B cell (primary cell): Measurements from ENCODE around the gene ZC3H7B. TPM values are rescaled to one million over a fixed set of nuclear protein-coding genes. Genes with fewer than 3 reads are reported as not detected.

ENCODE experiments used
- ATAC-seq: fragments of 200-7000 bp; cut with Tn5 transposase; one replicate; pipeline ENCODE4 v1.10.0; 2021; ENCODE audit warnings: low read depth, mild to moderate bottlenecking, moderate number of reproducible peaks, moderate library complexity
- CTCF ChIA-PET: fragments of 350-600 bp; sonication (Branson Sonifier 250); formaldehyde crosslinking; loops from one replicate; lab custom pipeline; 2021; ENCODE audit warnings: antibody characterized with exemption, inconsistent platforms; lab: Charles Lee
- POLR2A ChIA-PET: fragments of 350-600 bp; sonication (Branson Sonifier 250); formaldehyde crosslinking; loops from one replicate; lab custom pipeline; 2021; ENCODE audit warnings: antibody characterized with exemption; lab: Charles Lee
- DNase-seq: peaks from one replicate; pipeline ENCODE4 v3.0.0; 2013
- H2AFZ ChIP-seq: 2 replicates; pipeline ENCODE4 v1.6.1; 2012; ENCODE audit warnings: mild to moderate bottlenecking, low read depth, low read length; ENCODE audit not compliant: insufficient read depth, poor library complexity, severe bottlenecking
- H3K27ac ChIP-seq, 2 donors: 1 replicate in 1 of 2; 2 replicates in 1 of 2; pipeline ENCODE4 v1.5.1; 2012 to 2013; ENCODE audit warnings: low read length in 2 of 2, mild to moderate bottlenecking in 2 of 2, moderate library complexity in 1 of 2
- H3K27me3 ChIP-seq, 4 experiments: fragments of 200-600 bp in 1 of 4; sonication (generic) in 1 of 4; replicated peaks in 1 of 4; 1 replicate in 2 of 4; 2 replicates in 2 of 4; pipeline versions ENCODE4 v1.6.1 to v1.7.0; 2013 to 2016; ENCODE audit warnings: low read length in 3 of 4, mild to moderate bottlenecking in 2 of 4, mixed read lengths in 1 of 4, moderate library complexity in 1 of 4; ENCODE audit not compliant: insufficient read depth in 4 of 4, control insufficient read depth in 3 of 4; ENCODE audit errors: control extremely low read depth in 1 of 4
- H3K36me3 ChIP-seq, 2 experiments: replicated peaks in 1 of 2; 1 replicate in 1 of 2; 2 replicates in 1 of 2; pipeline versions ENCODE4 v1.6.1 to v1.7.1; 2013; ENCODE audit warnings: low read length in 1 of 2; ENCODE audit not compliant: insufficient read depth in 2 of 2, control insufficient read depth in 1 of 2; ENCODE audit errors: control extremely low read depth in 1 of 2, extremely low read depth in 1 of 2
- H3K4me1 ChIP-seq, 2 donors: fragments of 200-600 bp in 1 of 2; sonication (generic) in 1 of 2; 1 replicate in 1 of 2; 2 replicates in 1 of 2; pipeline versions ENCODE4 v1.5.1 to v1.6.1; 2013 to 2017; ENCODE audit warnings: low read length in 2 of 2; ENCODE audit not compliant: control insufficient read depth in 2 of 2, insufficient read depth in 2 of 2
- H3K4me2 ChIP-seq: replicated peaks from 2 replicates; pipeline ENCODE3; 2012; ENCODE audit warnings: mild to moderate bottlenecking, low read depth, low read length; ENCODE audit not compliant: poor library complexity, severe bottlenecking
- H3K4me3 ChIP-seq, 5 experiments: fragments of 200-600 bp in 1 of 5; sonication (generic) in 1 of 5; 1 replicate in 3 of 5; 2 replicates in 2 of 5; pipeline versions ENCODE4 v1.5.1 to v1.7.0; 2011 to 2016; ENCODE audit warnings: low read length in 4 of 5, mild to moderate bottlenecking in 4 of 5, low read depth in 2 of 5, control low read depth in 1 of 5, moderate library complexity in 1 of 5; ENCODE audit not compliant: insufficient read depth in 1 of 5; ENCODE audit errors: control extremely low read depth in 1 of 5, extremely low read depth in 1 of 5
- H3K79me2 ChIP-seq: fragments of 200-600 bp; sonication (generic); one replicate; pipeline ENCODE4 v1.6.0; 2016; ENCODE audit warnings: low read length; ENCODE audit not compliant: control insufficient read depth, insufficient read depth
- H3K9ac ChIP-seq: fragments of 200-600 bp; sonication (generic); 2 replicates; pipeline ENCODE4 v1.6.1; 2017; ENCODE audit warnings: mild to moderate bottlenecking, low read length, moderate library complexity
- H3K9me3 ChIP-seq, 3 donors: one replicate each; pipeline versions ENCODE4 v1.6.1 to v1.7.1; 2013; ENCODE audit warnings: low read length in 2 of 3; ENCODE audit not compliant: control insufficient read depth in 2 of 3, insufficient read depth in 1 of 3; ENCODE audit errors: control extremely low read depth in 1 of 3
- H4K20me1 ChIP-seq: 2 replicates; pipeline ENCODE4 v1.6.0; 2012; ENCODE audit warnings: mild to moderate bottlenecking, low read length; ENCODE audit not compliant: insufficient read depth, control insufficient read depth, poor library complexity, severe bottlenecking
- H3K27ac Mint-ChIP-seq: one replicate; pipeline ENCODE4 v1.8.0; 2021; ENCODE audit warnings: mixed read lengths
- H3K27me3 Mint-ChIP-seq: one replicate; pipeline ENCODE4 v1.8.0; 2021; ENCODE audit warnings: mixed read lengths
- H3K4me1 Mint-ChIP-seq: one replicate; pipeline ENCODE4 v1.8.0; 2021; ENCODE audit warnings: mixed read lengths
- H3K4me3 Mint-ChIP-seq: one replicate; pipeline ENCODE4 v1.8.0; 2021; ENCODE audit warnings: mixed read lengths
- H3K9me3 Mint-ChIP-seq: one replicate; pipeline ENCODE4 v1.8.0; 2022; ENCODE audit warnings: mixed read lengths; ENCODE audit not compliant: insufficient read depth
- EZH2 ChIP-seq: IDR thresholded peaks from 2 replicates; pipeline ENCODE4 v1.6.1; 2012; ENCODE audit warnings: borderline replicate concordance, low read depth, mild to moderate bottlenecking, moderate library complexity, low read length; ENCODE audit not compliant: insufficient read depth, poor library complexity, severe bottlenecking
- WGBS: methylation state at CpG from one replicate; pipeline ENCODE4 v1.1.5; 2013; ENCODE audit warnings: missing lambda C conversion rate; ENCODE audit not compliant: insufficient coverage; 5-methylcytosine and 5-hydroxymethylcytosine counted together
- intact Hi-C: fragments of 100-400 bp; cut with micrococcal nuclease; formaldehyde crosslinking; loops from one replicate; pipeline ENCODE4 v1.10.0; 2022
- polyA plus RNA-seq: library from polyadenylated mRNA; depleted of rRNA; stranded (reverse); fragments of >200 nt; gene quantifications from 2 replicates; pipeline ENCODE4 v1.2.3, GENCODE V29; 2012
- total RNA-seq, 2 donors: library from RNA; stranded (reverse); fragments of 120-200 nt in 1 of 2; gene quantifications; 1 replicate in 1 of 2; 2 replicates in 1 of 2; pipeline versions ENCODE4 v1.2.3 to v1.2.4, GENCODE V29; 2013 to 2022
- TF ChIP-seq, protein P1 (sequence below): fragments of 200-600 bp; IDR thresholded peaks from one replicate; pipeline ENCODE4 v1.8.0; 2022; ENCODE audit warnings: antibody characterized with exemption, mild to moderate bottlenecking

ZC3H7B gene
- total and polyA plus RNA-seq, 2 donors (not counting 1 experiment from before 2014, with no cell fraction given): 29.8 to 41.9 TPM

DNA sequence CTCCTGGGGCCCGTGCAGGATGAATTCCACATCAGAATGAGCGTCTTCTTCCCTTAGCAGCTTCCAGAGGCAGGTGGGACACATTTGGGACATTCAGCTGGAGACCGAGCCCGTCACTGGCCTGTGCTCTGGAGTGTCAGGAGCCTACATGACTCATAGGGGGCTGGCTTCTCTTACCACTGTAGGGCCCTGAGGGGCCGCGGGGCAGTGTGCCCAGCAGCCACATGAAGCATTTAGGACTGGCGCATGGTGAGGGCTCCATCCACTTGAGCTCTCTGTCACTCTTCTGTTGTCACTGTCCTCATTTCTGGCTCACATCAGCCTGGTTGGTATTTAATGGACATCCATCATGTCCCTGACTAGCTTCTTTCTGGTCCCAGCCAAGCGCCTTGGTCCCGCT lies 42.4 kb downstream of the ZC3H7B start:
- H3K27ac Mint-ChIP-seq: no peak overlapping the region
- Histone ChIP-seq H3K27me3 (no peaks in the 10 kb centered on the region), H3K4me2 (no peak overlapping the region), H3K4me3 (no peak overlapping the region), H3K36me3 (peaks cover 0 to 74% of the 10 kb centered on the region in 2 experiments), H3K79me2 (no peaks in the 10 kb centered on the region), H3K9me3 (no peaks in the 10 kb centered on the region), H3K9ac (no peak overlapping the region), H3K27ac (no peak overlapping the region), H3K4me1 (no peaks in the 10 kb centered on the region), H4K20me1 (no peaks in the 10 kb centered on the region), H2AFZ (no peak overlapping the region)
- intact Hi-C loops: no loop called here
- ChIA-PET CTCF (no interaction called here), POLR2A (no interaction called here)
- TF ChIP-seq EZH2: no peak
- TF ChIP-seq, protein P1, sequence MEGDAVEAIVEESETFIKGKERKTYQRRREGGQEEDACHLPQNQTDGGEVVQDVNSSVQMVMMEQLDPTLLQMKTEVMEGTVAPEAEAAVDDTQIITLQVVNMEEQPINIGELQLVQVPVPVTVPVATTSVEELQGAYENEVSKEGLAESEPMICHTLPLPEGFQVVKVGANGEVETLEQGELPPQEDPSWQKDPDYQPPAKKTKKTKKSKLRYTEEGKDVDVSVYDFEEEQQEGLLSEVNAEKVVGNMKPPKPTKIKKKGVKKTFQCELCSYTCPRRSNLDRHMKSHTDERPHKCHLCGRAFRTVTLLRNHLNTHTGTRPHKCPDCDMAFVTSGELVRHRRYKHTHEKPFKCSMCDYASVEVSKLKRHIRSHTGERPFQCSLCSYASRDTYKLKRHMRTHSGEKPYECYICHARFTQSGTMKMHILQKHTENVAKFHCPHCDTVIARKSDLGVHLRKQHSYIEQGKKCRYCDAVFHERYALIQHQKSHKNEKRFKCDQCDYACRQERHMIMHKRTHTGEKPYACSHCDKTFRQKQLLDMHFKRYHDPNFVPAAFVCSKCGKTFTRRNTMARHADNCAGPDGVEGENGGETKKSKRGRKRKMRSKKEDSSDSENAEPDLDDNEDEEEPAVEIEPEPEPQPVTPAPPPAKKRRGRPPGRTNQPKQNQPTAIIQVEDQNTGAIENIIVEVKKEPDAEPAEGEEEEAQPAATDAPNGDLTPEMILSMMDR: no peak
- no peaks in the 10 kb centered on the region for H3K4me1 Mint-ChIP-seq
- H3K9me3 Mint-ChIP-seq: no peaks in the 10 kb centered on the region
- DNase-seq (no peak), ATAC-seq (no peak)
- no peaks in the 10 kb centered on the region for H3K27me3 Mint-ChIP-seq
- H3K4me3 Mint-ChIP-seq: no peak overlapping the region
- 97% methylated on average over 9 of the region's 9 CpGs for whole genome bisulfite sequencing

DNA sequence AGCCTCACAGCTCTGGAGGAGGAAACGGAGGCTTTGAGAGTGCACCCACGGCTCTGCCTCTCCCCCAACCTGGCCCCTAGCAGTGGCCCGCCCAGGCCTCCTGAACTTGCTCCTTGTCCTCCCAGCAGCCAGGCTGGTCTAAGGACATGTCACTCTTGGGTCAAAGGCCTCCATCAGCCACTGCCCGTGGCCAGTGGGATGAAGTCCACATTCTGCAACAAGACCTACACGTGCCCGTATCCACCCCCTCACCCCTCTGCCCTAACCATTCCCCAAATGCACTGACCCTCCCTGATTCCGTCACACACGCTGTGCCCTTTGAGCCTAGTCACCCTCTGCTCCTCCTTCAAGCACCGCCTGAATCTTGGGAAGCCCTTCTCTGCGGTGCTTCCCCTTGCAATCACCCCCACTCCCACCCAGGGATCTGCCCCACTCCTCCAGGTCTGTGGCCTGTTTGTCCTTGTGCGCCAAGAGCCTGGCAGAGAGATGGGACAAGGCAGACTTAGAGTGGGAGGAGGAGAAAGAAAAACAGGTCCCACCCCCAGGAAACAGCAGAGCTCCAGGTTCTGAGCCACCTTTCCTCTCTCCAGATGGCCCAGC lies 43.0 kb downstream of the ZC3H7B start:
- Histone ChIP-seq H3K79me2 (no peaks in the 10 kb centered on the region), H3K27ac (no peak overlapping the region), H2AFZ (no peak overlapping the region), H3K36me3 (peaks cover 0 to 74% of the 10 kb centered on the region in 2 experiments), H3K4me1 (no peaks in the 10 kb centered on the region), H4K20me1 (no peaks in the 10 kb centered on the region), H3K4me2 (no peak overlapping the region), H3K27me3 (no peaks in the 10 kb centered on the region), H3K9ac (no peak overlapping the region), H3K9me3 (no peaks in the 10 kb centered on the region), H3K4me3 (no peak overlapping the region)
- H3K9me3 Mint-ChIP-seq: no peaks in the 10 kb centered on the region
- DNase-seq (no peak), ATAC-seq (no peak)
- no peak overlapping the region for H3K4me3 Mint-ChIP-seq
- intact Hi-C loops: no loop called here
- H3K4me1 Mint-ChIP-seq: no peaks in the 10 kb centered on the region
- no peak overlapping the region for H3K27ac Mint-ChIP-seq
- ChIA-PET POLR2A (no interaction called here), CTCF (no interaction called here)
- TF ChIP-seq, protein P1: no peak
- no peak for TF ChIP-seq EZH2
- H3K27me3 Mint-ChIP-seq: no peaks in the 10 kb centered on the region
- 96% methylated on average over 10 of the region's 11 CpGs for WGBS
